H1 (cell line): Measurements from ENCODE around the gene LYZL4. TPM values are rescaled to one million over a fixed set of nuclear protein-coding genes. Genes with fewer than 3 reads are reported as not detected.

ENCODE experiments used
- SIN3A ChIP-seq, 2 experiments: IDR thresholded peaks in 1 of 2; conservative IDR thresholded peaks in 1 of 2; 2 replicates each; pipeline ENCODE4 v1.6.1; 2011 to 2012; ENCODE audit warnings: low read length in 2 of 2, improper control_type of control experiment in 1 of 2, low read depth in 1 of 2, mild to moderate bottlenecking in 1 of 2
- USF2 ChIP-seq: IDR thresholded peaks from 2 replicates; pipeline ENCODE4 v1.6.1; 2011; ENCODE audit warnings: low read length, improper control_type of control experiment
- polyA plus RNA-seq, 7 experiments: library from polyadenylated mRNA; depleted of rRNA in 3 of 7; stranded (reverse) in 5 of 7; unstranded in 2 of 7; fragments of >200 nt in 5 of 7; fragments of 200-250 nt in 2 of 7; gene quantifications; 1 replicate in 5 of 7; 2 replicates in 1 of 7; 4 replicates in 1 of 7; pipeline versions ENCODE4 v1.2.1 to v1.2.3, GENCODE V29; 2011 to 2013; ENCODE audit warnings: missing spikeins in 2 of 7, mixed read lengths in 2 of 7
- total RNA-seq: library from RNA; stranded (reverse); fragmentation: NEBNext Ultra II Directional; extraction: Animal tissue kit (Norgen Biotek cat#: 25700); gene quantifications from 2 replicates; pipeline ENCODE4 v1.2.1, GENCODE V29; 2021

LYZL4 gene
- total and polyA plus RNA-seq, 2 of the 8 experiments (the other 6 are each of a cell fraction or from before 2014, with no cell fraction given), result not detected

DNA sequence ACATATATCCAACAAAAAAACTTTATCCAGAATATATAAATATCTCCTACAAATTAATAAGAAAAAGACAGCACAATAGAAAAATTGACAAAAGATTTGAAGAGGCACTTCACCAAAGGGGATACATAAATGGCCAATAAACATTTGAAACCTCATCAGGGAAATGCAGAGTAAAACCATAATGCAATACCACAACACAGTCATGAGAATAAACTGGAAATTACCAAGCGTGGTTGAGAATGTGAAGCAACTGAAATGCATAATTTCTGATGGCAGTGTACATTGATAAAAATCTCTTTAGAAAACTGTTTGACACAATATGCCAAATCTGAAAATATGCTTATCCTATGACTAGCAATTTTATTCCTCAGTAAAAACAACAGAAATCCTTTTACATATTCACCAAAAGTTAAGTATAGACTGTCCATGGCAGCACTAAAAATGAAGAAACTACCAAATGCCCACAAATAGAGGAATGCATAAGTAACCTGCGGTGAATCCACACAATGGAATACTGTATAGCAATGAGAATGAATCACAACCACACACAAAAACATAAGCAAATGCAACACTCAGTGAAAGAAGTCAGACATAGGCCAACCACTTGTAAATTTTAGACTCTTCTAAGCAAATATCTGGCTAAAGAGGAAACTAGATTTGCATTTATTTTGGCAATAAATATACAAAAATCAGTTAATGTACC lies 7.9 kb downstream of the LYZL4 start (continued):
- TF ChIP-seq USF2 (no peak), SIN3A (conservative IDR thresholded peaks at IDR 0.05 in 1 of 2, IDR thresholded peaks at IDR 0.05 in 1 of 2; ENCODE audit: low read depth in 1 of 2, low read length in 2 of 2) (no peak)
